SK-N-DZ (cell line): ENCODE results near the gene SUN1.
"Not testable (repeated sequence)": the region's sequence is repeated elsewhere in the genome, so short reads cannot be mapped to it uniquely, and the experiment has no call there.

Experiments used
- DNase-seq: peaks from one replicate; pipeline ENCODE4 v3.0.0-alpha.2; 2015; ENCODE audit warnings: low spot score

SUN1 gene

GRCh38 chr7:903921-904755 lies 71.9 kb downstream of the SUN1 start:
- DNase-seq, result no peak

DNA sequence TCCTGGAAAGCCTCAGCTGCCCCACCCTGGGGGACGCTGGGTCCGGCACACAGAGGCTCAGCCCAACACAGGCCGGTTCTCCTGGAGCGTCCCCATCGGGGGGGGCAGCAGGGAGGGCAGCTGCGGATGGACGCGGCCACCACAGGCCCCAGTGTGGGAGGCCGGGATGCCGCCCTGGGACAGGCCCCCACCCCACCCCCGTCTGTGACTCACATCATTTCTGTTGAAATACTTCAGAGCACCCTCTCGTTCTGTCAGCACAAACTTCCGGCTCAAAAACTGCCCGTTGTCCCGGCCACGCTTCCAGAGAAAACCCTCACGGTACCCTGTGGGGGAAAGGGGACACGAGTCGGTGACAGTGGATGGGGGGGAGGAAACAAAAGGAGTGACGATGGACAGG lies 72.6 kb downstream of the SUN1 start:
- DNase-seq, result no peak

GRCh38 chr7:906776-907157 lies 74.5 kb downstream of the SUN1 start:
- no peak for DNase-seq

DNA sequence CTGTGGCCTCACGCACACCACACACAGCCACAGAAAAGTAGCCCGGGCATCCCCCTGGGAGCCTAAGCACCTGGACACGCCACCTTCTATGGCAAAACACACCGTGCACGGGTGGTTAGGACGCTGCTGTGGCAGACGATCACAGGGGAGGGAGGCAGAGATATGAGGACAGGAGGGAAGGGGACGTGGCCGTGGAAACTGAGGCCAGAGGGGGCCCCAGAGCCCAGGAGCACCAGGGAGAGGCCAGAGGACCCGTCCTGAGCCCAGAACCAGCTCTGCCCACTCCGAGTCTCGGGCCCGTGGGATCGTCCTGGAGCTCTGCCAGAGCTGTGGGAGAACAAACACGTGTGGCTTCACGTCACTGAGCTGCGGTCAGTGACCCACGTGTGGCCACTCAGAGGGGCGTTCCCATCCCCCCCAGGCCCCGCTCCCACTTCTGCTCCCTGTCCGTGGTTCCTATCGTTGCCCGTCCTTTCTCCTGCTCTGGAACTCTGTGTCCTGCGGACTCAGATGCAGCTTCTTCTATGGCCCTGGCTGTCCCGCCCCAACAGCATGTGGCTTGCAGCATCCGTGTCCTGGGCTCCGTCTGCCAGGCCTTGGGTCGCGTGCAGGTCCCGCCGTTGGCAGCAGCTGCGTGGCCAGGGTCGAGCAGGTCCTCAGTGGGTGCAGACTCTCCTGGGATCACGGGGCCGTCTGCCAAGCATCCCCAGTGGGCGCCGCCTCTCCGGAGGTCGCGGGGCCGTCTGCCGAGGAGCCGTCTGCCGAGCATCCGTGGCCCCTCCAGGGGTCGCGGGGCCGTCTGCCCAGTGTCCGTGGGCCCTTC lies 75.1 kb downstream of the SUN1 start:
- no peak for DNase-seq

DNA sequence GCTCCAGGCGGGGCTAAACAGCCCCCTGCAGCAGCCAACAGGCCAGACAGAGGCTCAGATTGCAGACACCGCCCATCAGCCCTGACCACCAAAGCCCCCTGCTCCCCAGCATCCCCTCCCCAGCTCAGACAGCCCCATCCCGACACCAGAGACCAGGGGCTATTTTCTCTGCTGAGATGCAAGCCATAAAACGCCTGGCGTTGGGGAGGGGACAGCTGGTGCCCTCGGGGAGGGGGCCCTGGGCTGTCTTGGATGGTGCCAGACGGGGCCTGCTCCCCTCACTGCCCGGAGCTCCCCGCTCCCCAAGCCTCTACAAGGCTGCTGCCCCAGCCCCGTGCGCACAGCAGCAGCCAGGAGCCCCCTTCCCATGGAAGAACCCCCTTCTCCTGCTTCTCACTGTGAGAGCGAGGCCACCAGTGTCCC lies 75.9 kb downstream of the SUN1 start:
- DNase-seq, result no peak

DNA sequence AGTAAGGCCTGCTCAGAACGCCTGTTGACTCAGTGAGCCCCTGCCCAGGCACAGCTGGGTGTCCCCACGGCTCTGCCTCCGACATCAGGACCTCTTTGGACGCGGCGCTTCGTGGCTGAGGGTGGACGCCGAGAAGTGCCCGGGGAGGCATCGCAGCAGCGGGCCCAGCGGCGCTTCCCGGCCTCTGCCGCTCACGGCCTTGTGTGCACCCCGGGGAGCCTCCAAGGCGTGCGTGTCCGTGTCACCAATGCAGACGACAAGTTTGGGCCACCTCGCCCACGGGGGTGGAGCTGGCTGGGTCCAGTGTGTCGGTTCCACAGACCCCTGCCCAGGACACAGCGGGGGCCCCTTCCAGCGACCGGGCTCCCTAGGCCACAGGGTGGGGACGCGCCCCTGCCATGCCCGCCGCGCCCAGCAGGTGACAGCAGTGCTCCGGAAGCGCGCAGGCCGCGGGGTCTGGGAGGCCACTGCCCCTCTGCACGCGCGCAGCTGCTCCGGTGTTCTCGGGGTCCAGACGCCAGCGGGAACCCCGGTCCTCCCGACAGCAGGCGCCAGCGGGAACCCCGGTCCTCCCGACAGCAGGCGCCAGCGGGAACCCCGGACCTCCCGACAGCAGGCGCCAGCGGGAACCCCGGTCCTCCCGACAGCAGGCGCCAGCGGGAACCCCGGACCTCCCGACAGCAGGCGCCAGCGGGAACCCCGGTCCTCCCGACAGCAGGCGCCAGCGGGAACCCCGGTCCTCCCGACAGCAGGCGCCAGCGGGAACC lies 76.5 kb downstream of the SUN1 start:
- not testable (repeated sequence) for DNase-seq

DNA sequence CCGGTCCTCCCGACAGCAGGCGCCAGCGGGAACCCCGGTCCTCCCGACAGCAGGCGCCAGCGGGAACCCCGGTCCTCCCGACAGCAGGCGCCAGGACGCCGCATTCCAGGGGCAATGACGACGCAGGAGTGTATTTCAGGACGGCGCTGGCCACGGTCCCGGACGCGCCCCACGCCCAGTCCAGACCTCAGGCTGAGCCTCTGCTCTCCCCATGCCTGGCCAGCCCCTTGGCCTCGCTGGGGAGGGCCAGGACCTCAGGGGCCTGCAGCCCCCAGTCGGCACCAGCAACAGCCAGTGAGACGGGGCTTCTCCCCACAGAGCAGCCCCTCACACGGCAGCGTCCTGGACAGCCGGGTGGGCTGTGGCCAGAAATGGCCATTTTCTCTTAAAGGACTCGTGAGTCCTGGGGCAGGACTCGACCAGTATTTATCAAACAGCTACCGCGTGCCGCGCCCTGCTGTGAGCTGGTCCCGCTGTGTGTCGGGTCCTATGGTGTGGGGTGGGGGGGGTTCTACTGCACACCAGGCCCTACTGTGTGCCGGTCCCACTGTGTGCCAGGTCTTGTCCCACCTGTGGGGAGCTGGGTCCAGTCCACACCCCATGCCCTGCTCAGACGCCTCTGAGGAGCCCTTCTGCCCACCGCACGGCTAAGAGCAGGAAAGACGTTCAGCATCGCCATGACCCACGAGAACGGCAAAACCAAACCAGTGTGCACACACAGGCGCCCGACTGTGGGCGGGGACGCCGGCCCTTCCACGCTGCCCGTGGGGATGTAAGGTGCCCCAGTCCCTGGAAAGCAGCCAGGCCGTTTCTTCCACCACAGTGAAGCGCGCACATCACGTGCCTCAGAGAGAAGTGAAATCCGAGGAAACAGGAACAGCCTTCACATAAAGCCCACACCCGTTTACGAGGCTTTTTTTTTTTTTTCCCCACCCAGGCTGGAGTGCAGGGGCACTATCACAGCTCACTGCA lies 77.4 kb downstream of the SUN1 start:
- DNase-seq, result no peak

DNA sequence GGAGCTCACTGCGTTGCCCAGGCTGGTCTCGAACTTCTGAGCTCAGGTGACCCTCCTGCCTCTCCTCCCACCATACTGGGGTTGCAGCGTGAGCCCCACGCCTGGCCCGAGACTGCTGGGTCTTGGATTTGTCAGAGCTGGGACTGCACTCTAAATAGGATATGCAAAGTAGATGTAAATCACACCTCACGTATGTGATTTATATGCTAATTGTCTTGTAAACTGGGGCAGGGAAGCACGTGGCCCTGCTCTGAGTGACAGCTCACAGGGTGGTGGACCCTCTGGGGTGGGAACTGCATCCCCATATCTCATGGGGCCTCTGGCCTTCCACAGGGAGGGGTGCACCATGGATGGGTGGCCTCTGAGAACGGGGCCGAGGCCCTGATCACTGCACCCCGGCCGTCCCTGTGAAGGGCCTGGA lies 78.2 kb downstream of the SUN1 start:
- no peak for DNase-seq

DNA sequence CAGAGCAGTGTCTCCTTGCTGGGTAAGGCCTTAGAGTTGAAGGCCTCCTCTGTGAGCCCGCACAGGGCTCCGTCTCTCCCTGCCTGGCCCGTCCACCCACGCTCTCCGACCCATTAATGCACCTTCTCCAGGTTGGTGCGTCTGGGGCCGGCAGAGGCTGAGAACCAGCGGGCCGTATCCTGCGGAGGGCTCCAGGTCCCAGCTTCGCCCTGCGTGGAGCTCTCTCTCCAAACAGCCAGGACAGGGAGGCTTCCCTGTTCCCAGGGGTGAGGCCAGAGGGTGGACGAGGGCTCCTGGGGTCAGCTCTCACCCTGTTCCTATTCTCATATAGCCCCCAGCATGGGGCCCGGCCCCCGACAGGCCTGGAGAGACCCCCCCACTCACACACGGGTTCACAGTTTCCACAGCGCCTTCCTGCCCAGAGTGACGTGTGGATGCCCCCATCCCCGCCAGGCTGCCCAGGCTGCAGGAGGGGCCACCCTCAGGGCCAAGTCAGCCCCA lies 78.7 kb downstream of the SUN1 start:
- no peak for DNase-seq

- DNase-seq, result no peak
Measured at GRCh38 chr7:911791-912480, 79.7 kb downstream of the SUN1 start.

DNA sequence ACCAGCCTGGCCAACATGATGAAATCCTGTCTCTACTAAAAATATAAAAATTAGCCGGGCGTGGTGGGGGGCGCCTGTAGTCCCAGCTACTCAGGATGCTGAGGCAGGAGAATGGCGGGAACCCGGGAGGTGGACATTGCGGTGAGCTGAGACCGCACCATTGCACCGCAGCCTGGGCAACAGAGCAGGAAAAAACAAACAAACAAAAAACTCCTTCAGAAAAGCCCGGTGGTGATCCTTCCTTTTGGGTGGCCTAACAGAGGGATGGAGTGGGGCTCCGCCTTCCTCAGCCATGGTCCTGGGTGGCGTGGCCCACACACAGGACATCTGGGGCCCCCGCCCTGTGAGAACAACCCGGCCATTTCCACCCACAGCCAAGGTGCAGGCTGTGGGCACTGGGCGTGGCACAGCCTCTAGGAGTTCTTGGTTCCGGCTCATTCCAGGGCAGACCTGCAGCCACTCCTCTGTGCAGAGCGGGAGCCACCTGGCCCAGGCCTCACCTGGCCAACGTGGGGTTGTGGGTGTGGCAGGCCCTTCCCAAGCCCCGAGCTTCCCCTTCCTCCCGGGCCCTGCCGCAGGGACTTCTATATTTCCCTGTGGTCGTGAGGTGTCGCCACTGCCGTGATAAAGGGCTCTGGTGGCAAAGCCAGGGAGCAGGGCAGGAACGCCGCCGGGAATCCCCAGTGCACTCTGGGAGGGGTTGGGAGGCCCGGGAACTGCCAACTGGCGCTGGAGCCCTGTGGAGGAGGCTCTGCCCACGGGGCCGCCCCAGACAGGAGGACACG lies 81.7 kb downstream of the SUN1 start:
- DNase-seq, result no peak

- no peak for DNase-seq
Measured at GRCh38 chr7:914521-915194, 82.4 kb downstream of the SUN1 start.

GRCh38 chr7:915291-916218 lies 83.3 kb downstream of the SUN1 start:
- DNase-seq, result peak; percentile 85

DNA sequence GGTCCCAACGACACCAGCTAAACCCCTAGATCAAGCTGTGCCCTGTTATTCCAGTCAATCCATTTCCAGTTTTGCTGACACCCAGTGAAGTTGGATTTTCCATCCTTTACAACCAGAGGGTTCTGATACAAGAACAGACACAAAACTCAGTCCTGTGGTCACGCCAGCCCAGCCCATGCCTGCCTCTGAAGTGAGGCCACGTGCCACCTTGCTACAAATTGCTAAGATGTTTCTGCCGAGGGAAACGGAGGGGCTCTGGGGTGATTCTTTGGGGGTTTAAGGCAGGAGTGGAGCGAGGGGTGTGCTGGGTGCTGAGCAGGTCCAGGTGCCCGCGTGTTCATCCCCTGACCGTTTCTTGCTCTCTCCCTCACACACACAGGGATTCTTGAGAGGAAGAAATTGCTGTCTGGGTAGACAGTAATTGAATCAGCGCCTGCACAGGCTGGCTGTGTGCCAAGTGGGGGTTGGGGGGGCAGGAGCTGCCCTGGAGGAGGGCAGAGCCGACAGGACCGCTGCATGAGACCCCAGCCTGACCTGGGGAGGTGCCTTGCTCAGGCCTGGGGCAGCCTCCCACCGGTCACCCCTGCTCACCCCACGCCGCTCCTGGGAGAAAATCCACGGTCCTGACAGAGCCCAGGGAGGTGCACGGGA lies 84.1 kb downstream of the SUN1 start:
- DNase-seq, result peak; percentile 82

- DNase-seq, result no peak
Measured at GRCh38 chr7:917255-918117, 85.2 kb downstream of the SUN1 start.

- DNase-seq, result no peak
Measured at GRCh38 chr7:918118-918425, 85.8 kb downstream of the SUN1 start.
